ENCODE results near the gene IFITM2. TPM values are rescaled to one million over a fixed set of nuclear protein-coding genes. Genes with fewer than 3 reads are reported as not detected.
A peak's percentile ranks its signal among the peaks of the same experiment; 100 is the strongest.

The IFITM2 gene
- total and polyA plus RNA-seq, 2 experiments from 2014 or later, result 91.2 to 857 TPM

GRCh38 chr11:313304-313786, 5.7 kb downstream of the IFITM2 start:
- Histone ChIP-seq H2AFZ (no peak overlapping the region), H3K27me3 (ENCODE audit: insufficient read depth) (peaks cover 4% of the 10 kb centered on the region; the same call in 1 of the 2 replicates), H3F3A (replicated peaks; ENCODE audit: low read depth) (peaks cover 32% of the 10 kb centered on the region), H3K36me3 (ENCODE audit: insufficient read depth) (no peaks in the 10 kb centered on the region), H4K20me1 (replicated peaks; ENCODE audit: insufficient read depth) (peaks cover 10% of the 10 kb centered on the region), H3K4me3 (peak overlapping the region; percentile 70), H3K27ac (ENCODE audit: low read depth) (peak overlapping the region; percentile 89), H3K79me2 (replicated peaks; ENCODE audit: insufficient read depth) (peaks cover 35% of the 10 kb centered on the region), H3K4me1 (ENCODE audit: insufficient read depth) (peaks cover 60% of the 10 kb centered on the region), H3K9me2 (ENCODE audit: insufficient read depth) (no peaks in the 10 kb centered on the region), H3K4me2 (peak overlapping the region; percentile 84)
- ATAC-seq (peak; percentile 4), DNase-seq (ENCODE audit: low spot score) (no peak)
- Mint-ChIP-seq H3K4me1 (peaks cover 68% of the 10 kb centered on the region), H3K4me3 (peak overlapping the region; percentile 91), H3K27me3 (ENCODE audit: insufficient read depth, low read depth, poor library complexity) (peaks cover 17% of the 10 kb centered on the region), H3K27ac (peak overlapping the region; percentile 85), H3K36me3 (ENCODE audit: low read depth) (peaks cover 14% of the 10 kb centered on the region; the same call in 2 of the 3 replicates), H3K9me3 (no peaks in the 10 kb centered on the region; the same call in 2 of the 3 replicates)
- TF ChIP-seq EZH2phosphoT487 (IDR thresholded peaks at IDR 0.05; ENCODE audit: unreplicated experiment), result no peak
- TF ChIP-seq ZNF331 (CRISPR knock-in tag; IDR thresholded peaks at IDR 0.05; ENCODE audit: low read depth), result no peak
- no peak for TF ChIP-seq REST (IDR thresholded peaks at IDR 0.05; ENCODE audit: unreplicated experiment)
- no peak for TF ChIP-seq ETS1 (IDR thresholded peaks at IDR 0.05)
- no peak for TF ChIP-seq ZNF462 (CRISPR knock-in tag; IDR thresholded peaks at IDR 0.05)
- no peak for TF ChIP-seq JUNB (IDR thresholded peaks at IDR 0.05; ENCODE audit: unreplicated experiment)
- no peak for TF ChIP-seq CTCF (conservative IDR thresholded peaks at IDR 0.05; ENCODE audit: low read depth in 2 of 2)
- no peak for TF ChIP-seq POLR2AphosphoS5 (IDR thresholded peaks at IDR 0.05; ENCODE audit: low read depth)
- no peak for TF ChIP-seq CREB1 (CRISPR knock-in tag; IDR thresholded peaks at IDR 0.05; ENCODE audit: low read depth)
